Neural cell (in vitro differentiated cells): ENCODE data around the gene TNFRSF6B. TPM values are rescaled to one million over a fixed set of nuclear protein-coding genes. Genes with fewer than 3 reads are reported as not detected.
"Not testable (repeated sequence)": the region's sequence is repeated elsewhere in the genome, so short reads cannot be mapped to it uniquely, and the experiment has no call there.

Source experiments
- H2AFZ ChIP-seq: fragments of 200-600, 300-800 bp; sonication (generic), shearing (Covaris generic); 2 replicates; pipeline ENCODE4 v1.6.0; 2014; ENCODE audit warnings: low read depth, mild to moderate bottlenecking, antibody characterized with exemption, low read length, moderate library complexity
- H3F3A ChIP-seq: fragments of 200-600 bp; shearing (Covaris generic); 2 replicates; pipeline ENCODE4 v1.6.1; 2016; ENCODE audit warnings: mild to moderate bottlenecking, moderate library complexity, mixed read lengths, antibody characterized with exemption, low read length; ENCODE audit not compliant: insufficient read depth, poor library complexity, severe bottlenecking
- H3K27ac ChIP-seq: fragments of 200-600, 300-800 bp; sonication (generic), shearing (Covaris generic); 2 replicates; pipeline ENCODE4 v1.5.1; 2014; ENCODE audit warnings: mild to moderate bottlenecking, low read length, moderate library complexity
- H3K27me3 ChIP-seq: fragments of 300-800, 200-600 bp; sonication (generic), shearing (Covaris generic); 2 replicates; pipeline ENCODE4 v1.6.0; 2014; ENCODE audit warnings: mild to moderate bottlenecking, low read depth, low read length, moderate library complexity; ENCODE audit not compliant: insufficient read depth
- H3K36me3 ChIP-seq: fragments of 300-800, 200-600 bp; sonication (generic), shearing (Covaris generic); 2 replicates; pipeline ENCODE4 v1.5.1; 2014; ENCODE audit warnings: mild to moderate bottlenecking, antibody characterized with exemption, low read length, moderate library complexity; ENCODE audit not compliant: insufficient read depth
- H3K4me2 ChIP-seq: fragments of 300-800, 200-600 bp; sonication (generic), shearing (Covaris generic); 2 replicates; pipeline ENCODE4 v1.6.0; 2014; ENCODE audit warnings: mild to moderate bottlenecking, low read length
- H3K4me3 ChIP-seq: fragments of 300-800, 200-600 bp; sonication (generic), shearing (Covaris generic); 2 replicates; pipeline ENCODE4 v1.5.1; 2014; ENCODE audit warnings: mild to moderate bottlenecking, low read length, moderate library complexity
- H3K79me2 ChIP-seq: fragments of 200-600 bp; shearing (Covaris generic); replicated peaks from 2 replicates; pipeline ENCODE4 v1.6.0; 2014; ENCODE audit warnings: mild to moderate bottlenecking, low read length, moderate library complexity; ENCODE audit not compliant: insufficient read depth
- H3K9ac ChIP-seq: fragments of 300-800, 200-600 bp; sonication (generic), shearing (Covaris generic); 2 replicates; pipeline ENCODE4 v1.6.1; 2016; ENCODE audit warnings: mild to moderate bottlenecking, low read length, mixed read lengths
- H3K9me2 ChIP-seq: fragments of 200-600 bp; shearing (Covaris generic); 2 replicates; pipeline ENCODE4 v1.6.1; 2016; ENCODE audit warnings: mild to moderate bottlenecking, low read length, mixed read lengths; ENCODE audit not compliant: insufficient read depth
- H3K9me3 ChIP-seq: fragments of 200-600, 300-800 bp; sonication (generic), shearing (Covaris generic); 2 replicates; pipeline ENCODE4 v1.6.1; 2016; ENCODE audit warnings: mild to moderate bottlenecking, mixed run types, low read length, moderate library complexity, mixed read lengths
- H4K20me1 ChIP-seq: fragments of 200-600 bp; shearing (Covaris generic); 2 replicates; pipeline ENCODE4 v1.6.1; 2016; ENCODE audit warnings: mild to moderate bottlenecking, mixed run types; ENCODE audit not compliant: insufficient read depth
- CTCF ChIP-seq: fragments of 450-650 bp; IDR thresholded peaks from 2 replicates; pipeline ENCODE4 v1.5.1; 2014; ENCODE audit warnings: antibody characterized with exemption, mild to moderate bottlenecking, moderate library complexity; ENCODE audit not compliant: poor library complexity, severe bottlenecking
- EP300 ChIP-seq: fragments of 450-650 bp; conservative IDR thresholded peaks from 2 replicates; pipeline ENCODE4 v1.6.1; 2014; ENCODE audit warnings: antibody characterized with exemption, mild to moderate bottlenecking, moderate library complexity; ENCODE audit not compliant: poor library complexity, severe bottlenecking
- EZH2 ChIP-seq: fragments of 200-600, 300-800 bp; shearing (Covaris generic), sonication (generic); IDR thresholded peaks from 2 replicates; pipeline ENCODE4 v1.6.1; 2014; ENCODE audit warnings: antibody characterized with exemption, low read length, borderline replicate concordance, mild to moderate bottlenecking; ENCODE audit not compliant: insufficient read depth, poor library complexity, severe bottlenecking
- MXI1 ChIP-seq: fragments of 450-650 bp; conservative IDR thresholded peaks from 2 replicates; pipeline ENCODE4 v1.6.1; 2014; ENCODE audit warnings: antibody characterized with exemption, mild to moderate bottlenecking; ENCODE audit not compliant: poor library complexity, severe bottlenecking
- POLR2AphosphoS5 ChIP-seq: IDR thresholded peaks from 2 replicates; pipeline ENCODE4 v1.6.1; 2012
- RAD21 ChIP-seq: fragments of 450-650 bp; conservative IDR thresholded peaks from 2 replicates; pipeline ENCODE4 v1.6.1; 2014; ENCODE audit warnings: antibody characterized with exemption, mild to moderate bottlenecking, moderate library complexity
- SMC3 ChIP-seq: fragments of 450-650 bp; conservative IDR thresholded peaks from 2 replicates; pipeline ENCODE4 v1.6.1; 2014; ENCODE audit warnings: antibody characterized with exemption, mild to moderate bottlenecking, moderate library complexity; ENCODE audit not compliant: poor library complexity
- TAF1 ChIP-seq: IDR thresholded peaks from 2 replicates; pipeline ENCODE4 v1.6.1; 2012; ENCODE audit warnings: low read depth
- polyA plus RNA-seq: library from polyadenylated mRNA; depleted of rRNA; stranded (reverse); fragments of >200 nt; gene quantifications from 2 replicates; pipeline ENCODE4 v1.2.3, GENCODE V29; 2014
- TF ChIP-seq, protein P1 (sequence below): IDR thresholded peaks from 2 replicates; pipeline ENCODE4 v1.6.1; 2012; ENCODE audit warnings: borderline replicate concordance

Gene TNFRSF6B
- polyA plus RNA-seq, 1 donor from 2014 or later: 9.4 TPM

- Histone ChIP-seq H3K79me2 (peaks cover 32% of the 10 kb centered on the region), H2AFZ (no peak overlapping the region), H3K27me3 (no peaks in the 10 kb centered on the region), H3F3A (no peaks in the 10 kb centered on the region), H3K9me2 (no peaks in the 10 kb centered on the region), H3K4me2 (no peak overlapping the region), H3K36me3 (peaks cover 6% of the 10 kb centered on the region), H3K9ac (no peak overlapping the region), H4K20me1 (no peaks in the 10 kb centered on the region), H3K9me3 (no peaks in the 10 kb centered on the region), H3K27ac (no peak overlapping the region), H3K4me3 (no peak overlapping the region)
- TF ChIP-seq, protein P1, sequence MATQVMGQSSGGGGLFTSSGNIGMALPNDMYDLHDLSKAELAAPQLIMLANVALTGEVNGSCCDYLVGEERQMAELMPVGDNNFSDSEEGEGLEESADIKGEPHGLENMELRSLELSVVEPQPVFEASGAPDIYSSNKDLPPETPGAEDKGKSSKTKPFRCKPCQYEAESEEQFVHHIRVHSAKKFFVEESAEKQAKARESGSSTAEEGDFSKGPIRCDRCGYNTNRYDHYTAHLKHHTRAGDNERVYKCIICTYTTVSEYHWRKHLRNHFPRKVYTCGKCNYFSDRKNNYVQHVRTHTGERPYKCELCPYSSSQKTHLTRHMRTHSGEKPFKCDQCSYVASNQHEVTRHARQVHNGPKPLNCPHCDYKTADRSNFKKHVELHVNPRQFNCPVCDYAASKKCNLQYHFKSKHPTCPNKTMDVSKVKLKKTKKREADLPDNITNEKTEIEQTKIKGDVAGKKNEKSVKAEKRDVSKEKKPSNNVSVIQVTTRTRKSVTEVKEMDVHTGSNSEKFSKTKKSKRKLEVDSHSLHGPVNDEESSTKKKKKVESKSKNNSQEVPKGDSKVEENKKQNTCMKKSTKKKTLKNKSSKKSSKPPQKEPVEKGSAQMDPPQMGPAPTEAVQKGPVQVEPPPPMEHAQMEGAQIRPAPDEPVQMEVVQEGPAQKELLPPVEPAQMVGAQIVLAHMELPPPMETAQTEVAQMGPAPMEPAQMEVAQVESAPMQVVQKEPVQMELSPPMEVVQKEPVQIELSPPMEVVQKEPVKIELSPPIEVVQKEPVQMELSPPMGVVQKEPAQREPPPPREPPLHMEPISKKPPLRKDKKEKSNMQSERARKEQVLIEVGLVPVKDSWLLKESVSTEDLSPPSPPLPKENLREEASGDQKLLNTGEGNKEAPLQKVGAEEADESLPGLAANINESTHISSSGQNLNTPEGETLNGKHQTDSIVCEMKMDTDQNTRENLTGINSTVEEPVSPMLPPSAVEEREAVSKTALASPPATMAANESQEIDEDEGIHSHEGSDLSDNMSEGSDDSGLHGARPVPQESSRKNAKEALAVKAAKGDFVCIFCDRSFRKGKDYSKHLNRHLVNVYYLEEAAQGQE: no peak
- TF ChIP-seq EZH2 (no peak), TAF1 (no peak), CTCF (no peak), POLR2AphosphoS5 (no peak), MXI1 (no peak), SMC3 (no peak), EP300 (no peak), RAD21 (no peak)
These were observed 18.4 kb downstream of the TNFRSF6B start for GRCh38 chr20:63714858-63715257.

DNA sequence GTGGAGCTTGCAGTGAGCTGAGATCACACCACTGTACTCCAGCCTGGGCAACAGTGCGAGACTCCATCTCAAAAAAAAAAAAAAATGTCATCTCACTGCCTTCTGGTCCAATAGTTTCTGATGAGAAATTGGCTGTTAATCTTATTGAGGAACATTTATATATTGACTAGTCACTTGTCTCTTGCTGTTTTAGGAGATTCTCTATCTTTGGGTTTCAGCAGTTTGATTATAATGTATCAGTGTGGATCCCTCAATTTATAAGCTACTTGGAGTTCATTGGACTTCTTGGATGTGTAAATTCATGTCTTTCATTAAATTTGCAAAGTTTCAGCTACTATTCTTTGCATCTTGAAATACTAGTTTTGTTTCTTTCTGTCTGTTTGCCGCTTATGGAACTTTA lies 22.5 kb downstream of the TNFRSF6B start:
- H2AFZ ChIP-seq: no peak overlapping the region
- no peaks in the 10 kb centered on the region for H3K9me3 ChIP-seq
- no peaks in the 10 kb centered on the region for H3K36me3 ChIP-seq
- no peak overlapping the region for H3K9ac ChIP-seq
- no peak overlapping the region for H3K27ac ChIP-seq
- no peaks in the 10 kb centered on the region for H3K27me3 ChIP-seq
- no peak overlapping the region for H3K4me3 ChIP-seq
- no peak overlapping the region for H3K4me2 ChIP-seq
- peaks cover 20% of the 10 kb centered on the region for H3K79me2 ChIP-seq
- no peaks in the 10 kb centered on the region for H3F3A ChIP-seq
- H3K9me2 ChIP-seq: no peaks in the 10 kb centered on the region
- no peaks in the 10 kb centered on the region for H4K20me1 ChIP-seq
- TF ChIP-seq CTCF (no peak), POLR2AphosphoS5 (no peak), SMC3 (no peak), EZH2 (no peak), MXI1 (no peak), TAF1 (no peak), EP300 (no peak), RAD21 (no peak)
- TF ChIP-seq, protein P1: no peak

- not testable (repeated sequence) for H3K36me3 ChIP-seq, H2AFZ ChIP-seq, H3K4me2 ChIP-seq, H3K9me2 ChIP-seq, H3K9me3 ChIP-seq, H3K4me3 ChIP-seq, H3F3A ChIP-seq, H3K27me3 ChIP-seq, H4K20me1 ChIP-seq, H3K27ac ChIP-seq, H3K9ac ChIP-seq
- peaks cover 12% of the 10 kb centered on the region for H3K79me2 ChIP-seq
These were observed 26.6 kb downstream of the TNFRSF6B start for GRCh38 chr20:63722967-63723622.
